Activated naive CD4-positive, alpha-beta T cell treated with anti-CD3 and anti-CD28 coated beads for 36 hours (primary cell): Measurements from ENCODE around the gene CORO2A. TPM values are rescaled to one million over a fixed set of nuclear protein-coding genes. Genes with fewer than 3 reads are reported as not detected.

ENCODE experiments used
- CTCF ChIA-PET: fragments of 350-600 bp; sonication (Branson Sonifier 250); formaldehyde crosslinking; loops from one replicate; lab custom pipeline; 2021; ENCODE audit warnings: antibody characterized with exemption; lab: Charles Lee
- DNase-seq: peaks from one replicate; pipeline ENCODE4 v3.0.0-alpha.2; 2020
- H3K27ac Mint-ChIP-seq: one replicate; pipeline ENCODE4 v1.8.0; 2021; ENCODE audit warnings: mild to moderate bottlenecking, mixed read lengths
- H3K27me3 Mint-ChIP-seq: one replicate; pipeline ENCODE4 v1.8.0; 2021; ENCODE audit warnings: low read depth, mixed read lengths
- H3K36me3 Mint-ChIP-seq: one replicate; pipeline ENCODE4 v1.8.0; 2021; ENCODE audit warnings: low read depth, mixed read lengths
- H3K4me1 Mint-ChIP-seq: one replicate; pipeline ENCODE4 v1.8.0; 2021; ENCODE audit warnings: low read depth, mixed read lengths
- H3K4me3 Mint-ChIP-seq: one replicate; pipeline ENCODE4 v1.8.0; 2021; ENCODE audit warnings: mild to moderate bottlenecking, moderate library complexity, mixed read lengths
- H3K9me3 Mint-ChIP-seq: one replicate; pipeline ENCODE4 v1.8.0; 2021; ENCODE audit warnings: mixed read lengths
- intact Hi-C: fragments of 100-400 bp; cut with micrococcal nuclease; formaldehyde crosslinking; loops from one replicate; pipeline ENCODE4 v1.15.1; 2023
- total RNA-seq, 2 experiments: library from RNA; stranded (reverse); gene quantifications; one replicate each; pipeline ENCODE4 v1.2.3, GENCODE V29; 2021

CORO2A gene
- total RNA-seq, 2 experiments from 2014 or later, result 8.1 to 8.2 TPM

GRCh38 chr9:98229620-98230019, 37.2 kb upstream of the CORO2A start:
- H3K4me3 Mint-ChIP-seq, result no peak overlapping the region
- no peaks in the 10 kb centered on the region for H3K27me3 Mint-ChIP-seq
- no peaks in the 10 kb centered on the region for H3K9me3 Mint-ChIP-seq
- peaks cover 2% of the 10 kb centered on the region for H3K36me3 Mint-ChIP-seq
- no peak overlapping the region for H3K27ac Mint-ChIP-seq
- H3K4me1 Mint-ChIP-seq, result no peaks in the 10 kb centered on the region
- CTCF ChIA-PET, result interaction anchor here (1.0 to 1.4 kb wide), 2 partner anchors 12 to 27 kb away, joined by 3 to 4 read pairs; no protein-coding TSS in a partner anchor
- DNase-seq, result no peak
- intact Hi-C loops, result no loop called here

DNA sequence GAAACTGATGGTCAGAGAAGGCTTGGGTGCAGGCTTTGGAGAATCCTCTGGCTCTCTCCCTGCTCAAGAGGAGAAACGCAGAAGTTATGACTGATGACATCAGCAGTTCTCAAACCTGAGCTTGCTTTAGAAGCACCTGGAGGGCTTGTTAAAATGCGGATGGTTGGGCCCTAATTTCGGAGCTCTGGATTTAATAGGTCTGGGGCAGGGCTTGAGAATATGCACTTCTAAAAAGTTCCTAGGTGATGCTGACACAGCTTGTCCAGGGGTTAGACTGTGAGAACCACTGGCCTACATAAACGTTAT, 36.6 kb upstream of the CORO2A start:
- intact Hi-C loops, result no loop called here
- CTCF ChIA-PET, result interaction anchor here (1.0 to 1.7 kb wide), 2 partner anchors 26 to 340 kb away, joined by 4 to 5 read pairs; no protein-coding TSS in a partner anchor

GRCh38 chr9:98228392-98229089, 36.1 kb upstream of the CORO2A start:
- intact Hi-C loops, result no loop called here
- Mint-ChIP-seq H3K9me3 (no peaks in the 10 kb centered on the region), H3K36me3 (peaks cover 2% of the 10 kb centered on the region), H3K4me3 (no peak overlapping the region), H3K27me3 (no peaks in the 10 kb centered on the region), H3K27ac (no peak overlapping the region), H3K4me1 (no peaks in the 10 kb centered on the region)
- DNase-seq, result no peak
- CTCF ChIA-PET, result interaction anchor here (1.7 kb wide), 1 partner anchor 339 kb away, joined by 5 read pairs; no protein-coding TSS in a partner anchor

More for the DNA sequence above, 36.6 kb upstream of the CORO2A start:
- Mint-ChIP-seq H3K27me3 (no peaks in the 10 kb centered on the region), H3K27ac (no peak overlapping the region), H3K4me3 (no peak overlapping the region), H3K36me3 (peaks cover 2% of the 10 kb centered on the region), H3K4me1 (no peaks in the 10 kb centered on the region), H3K9me3 (no peaks in the 10 kb centered on the region)
- no peak for DNase-seq

GRCh38 chr9:98227883-98228282, 35.4 kb upstream of the CORO2A start:
- CTCF ChIA-PET, result interaction anchor here (1.7 kb wide), 1 partner anchor 339 kb away, joined by 5 read pairs; no protein-coding TSS in a partner anchor
- H3K4me1 Mint-ChIP-seq, result no peaks in the 10 kb centered on the region
- intact Hi-C loops, result no loop called here
- no peaks in the 10 kb centered on the region for H3K9me3 Mint-ChIP-seq
- no peak for DNase-seq
- no peaks in the 10 kb centered on the region for H3K27me3 Mint-ChIP-seq
- H3K36me3 Mint-ChIP-seq, result peaks cover 2% of the 10 kb centered on the region
- no peak overlapping the region for H3K27ac Mint-ChIP-seq
- no peak overlapping the region for H3K4me3 Mint-ChIP-seq

- CTCF ChIA-PET, result no interaction called here
These were observed 34.5 kb upstream of the CORO2A start for GRCh38 chr9:98226957-98227356.

DNA sequence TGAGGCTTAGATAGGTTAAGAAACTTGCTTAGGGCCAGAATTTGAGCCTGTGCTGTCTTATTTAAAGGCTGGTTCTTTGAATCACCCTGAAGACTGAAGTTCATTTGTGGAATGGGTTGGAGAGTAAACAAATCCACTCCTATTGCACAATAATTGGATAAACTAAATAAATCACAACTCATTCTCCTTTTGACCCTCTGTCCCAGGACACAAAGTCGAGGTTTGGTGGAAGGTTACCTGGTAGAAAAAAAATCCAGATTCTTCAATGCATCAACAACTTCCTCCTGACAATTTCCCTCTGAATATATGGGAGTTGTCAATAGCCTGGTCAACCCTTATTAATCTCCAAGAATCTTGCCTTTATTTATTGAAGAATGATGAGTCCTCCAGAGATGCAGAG, 34.1 kb upstream of the CORO2A start:
- intact Hi-C loops, result no loop called here
- no peak for DNase-seq
- Mint-ChIP-seq H3K9me3 (no peaks in the 10 kb centered on the region), H3K27ac (no peak overlapping the region), H3K36me3 (peaks cover 4% of the 10 kb centered on the region), H3K4me3 (no peak overlapping the region), H3K4me1 (no peaks in the 10 kb centered on the region), H3K27me3 (no peaks in the 10 kb centered on the region)
- CTCF ChIA-PET, result no interaction called here

More at GRCh38 chr9:98226957-98227356, 34.5 kb upstream of the CORO2A start:
- H3K27ac Mint-ChIP-seq, result no peak overlapping the region
- H3K27me3 Mint-ChIP-seq, result no peaks in the 10 kb centered on the region
- intact Hi-C loops, result no loop called here
- no peaks in the 10 kb centered on the region for H3K4me1 Mint-ChIP-seq
- no peak overlapping the region for H3K4me3 Mint-ChIP-seq
- peaks cover 4% of the 10 kb centered on the region for H3K36me3 Mint-ChIP-seq
- DNase-seq, result no peak
- H3K9me3 Mint-ChIP-seq, result no peaks in the 10 kb centered on the region

DNA sequence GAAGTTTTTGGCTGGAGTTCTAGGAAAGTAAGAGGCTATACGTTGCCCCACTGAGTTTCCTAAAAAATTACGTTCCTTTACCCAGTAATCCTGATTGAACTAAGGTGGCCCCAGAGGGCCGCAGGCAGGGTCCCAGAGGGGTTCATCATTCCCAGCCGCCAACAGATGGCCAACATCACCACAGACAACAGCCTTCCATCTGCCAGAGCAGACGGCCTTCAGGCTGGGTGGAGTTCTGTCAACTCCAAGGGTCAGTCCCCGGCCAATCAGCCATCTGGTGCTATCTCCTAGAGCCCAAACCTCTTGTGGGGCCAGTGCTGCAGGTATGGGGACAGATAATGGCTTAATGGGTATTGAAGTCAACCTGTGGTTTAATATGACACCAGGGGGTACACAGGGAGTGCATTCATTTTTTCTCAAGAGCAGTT, 32.6 kb upstream of the CORO2A start:
- Mint-ChIP-seq H3K27ac (no peak overlapping the region), H3K4me3 (no peak overlapping the region), H3K27me3 (no peaks in the 10 kb centered on the region), H3K4me1 (no peaks in the 10 kb centered on the region), H3K36me3 (peaks cover 3% of the 10 kb centered on the region), H3K9me3 (no peaks in the 10 kb centered on the region)
- DNase-seq, result no peak
- intact Hi-C loops, result no loop called here
- CTCF ChIA-PET, result no interaction called here

GRCh38 chr9:98222885-98223691, 30.7 kb upstream of the CORO2A start:
- no peak overlapping the region for H3K27ac Mint-ChIP-seq
- no peaks in the 10 kb centered on the region for H3K27me3 Mint-ChIP-seq
- peaks cover 9% of the 10 kb centered on the region for H3K36me3 Mint-ChIP-seq
- no peak for DNase-seq
- intact Hi-C loops, result no loop called here
- no peak overlapping the region for H3K4me3 Mint-ChIP-seq
- CTCF ChIA-PET, result no interaction called here
- no peaks in the 10 kb centered on the region for H3K4me1 Mint-ChIP-seq
- no peaks in the 10 kb centered on the region for H3K9me3 Mint-ChIP-seq

GRCh38 chr9:98220911-98221310, 28.5 kb upstream of the CORO2A start:
- Mint-ChIP-seq H3K27ac (no peak overlapping the region), H3K27me3 (no peaks in the 10 kb centered on the region), H3K4me1 (no peaks in the 10 kb centered on the region), H3K4me3 (no peak overlapping the region), H3K9me3 (no peaks in the 10 kb centered on the region), H3K36me3 (peaks cover 9% of the 10 kb centered on the region)
- intact Hi-C loops, result no loop called here
- CTCF ChIA-PET, result interaction anchor here (0.7 to 1.5 kb wide), 2 partner anchors 50 to 331 kb away, joined by 3 read pairs; no protein-coding TSS in a partner anchor
- DNase-seq, result no peak

DNA sequence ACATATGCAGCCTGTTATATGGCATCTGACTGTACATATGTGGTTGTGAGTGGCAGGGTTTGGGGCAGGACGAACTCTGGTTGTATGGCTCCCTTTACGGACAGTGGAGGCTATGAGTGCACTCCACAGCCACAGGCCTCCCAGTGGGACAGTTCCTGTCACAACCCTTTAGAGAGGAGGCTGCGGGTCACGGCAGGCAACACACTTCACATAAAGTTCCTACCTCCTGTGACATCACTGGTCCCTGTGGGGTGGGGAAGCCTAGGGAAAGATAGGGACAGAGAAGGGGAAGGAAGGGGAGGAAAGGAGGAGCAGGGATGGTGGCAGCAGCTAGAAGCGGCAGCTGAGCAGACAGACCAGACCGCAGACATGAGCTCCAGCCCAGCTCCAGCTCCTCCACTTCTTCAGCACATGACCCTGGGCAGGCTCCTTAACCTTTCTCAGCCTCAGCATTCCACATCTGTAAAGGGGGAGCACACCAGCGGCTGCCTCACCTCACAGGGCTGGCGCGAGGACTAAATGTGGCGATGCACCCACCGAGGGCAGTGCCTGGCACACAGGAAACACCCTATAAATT, 27.4 kb upstream of the CORO2A start:
- H3K27ac Mint-ChIP-seq, result no peak overlapping the region
- H3K36me3 Mint-ChIP-seq, result peaks cover 9% of the 10 kb centered on the region
- CTCF ChIA-PET, result no interaction called here

DNA sequence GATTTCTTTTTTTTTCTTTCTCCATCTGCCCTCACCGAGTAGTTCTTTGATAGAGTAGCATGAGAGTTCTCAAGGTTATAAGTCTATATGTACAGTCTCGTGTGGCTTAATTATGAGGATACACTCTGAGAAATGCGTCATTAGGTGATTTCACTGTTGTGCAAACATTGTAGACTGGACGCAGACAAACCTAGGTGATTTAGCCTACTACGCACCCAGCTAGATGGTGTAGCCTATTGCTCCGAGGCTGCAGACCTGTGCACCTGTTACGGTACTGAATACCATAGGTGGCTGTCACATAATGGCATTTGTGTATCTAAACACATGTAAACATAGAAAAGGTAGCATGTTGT, 26.9 kb upstream of the CORO2A start:
- CTCF ChIA-PET, result interaction anchor here (0.7 kb wide), 1 partner anchor 40 kb away, joined by 3 read pairs; no protein-coding TSS in a partner anchor
- intact Hi-C loops, result no loop called here

More for the DNA sequence above, 27.4 kb upstream of the CORO2A start:
- H3K4me1 Mint-ChIP-seq, result no peaks in the 10 kb centered on the region
- intact Hi-C loops, result no loop called here
- no peaks in the 10 kb centered on the region for H3K9me3 Mint-ChIP-seq
- H3K4me3 Mint-ChIP-seq, result no peak overlapping the region
- H3K27me3 Mint-ChIP-seq, result no peaks in the 10 kb centered on the region
- no peak for DNase-seq

DNA sequence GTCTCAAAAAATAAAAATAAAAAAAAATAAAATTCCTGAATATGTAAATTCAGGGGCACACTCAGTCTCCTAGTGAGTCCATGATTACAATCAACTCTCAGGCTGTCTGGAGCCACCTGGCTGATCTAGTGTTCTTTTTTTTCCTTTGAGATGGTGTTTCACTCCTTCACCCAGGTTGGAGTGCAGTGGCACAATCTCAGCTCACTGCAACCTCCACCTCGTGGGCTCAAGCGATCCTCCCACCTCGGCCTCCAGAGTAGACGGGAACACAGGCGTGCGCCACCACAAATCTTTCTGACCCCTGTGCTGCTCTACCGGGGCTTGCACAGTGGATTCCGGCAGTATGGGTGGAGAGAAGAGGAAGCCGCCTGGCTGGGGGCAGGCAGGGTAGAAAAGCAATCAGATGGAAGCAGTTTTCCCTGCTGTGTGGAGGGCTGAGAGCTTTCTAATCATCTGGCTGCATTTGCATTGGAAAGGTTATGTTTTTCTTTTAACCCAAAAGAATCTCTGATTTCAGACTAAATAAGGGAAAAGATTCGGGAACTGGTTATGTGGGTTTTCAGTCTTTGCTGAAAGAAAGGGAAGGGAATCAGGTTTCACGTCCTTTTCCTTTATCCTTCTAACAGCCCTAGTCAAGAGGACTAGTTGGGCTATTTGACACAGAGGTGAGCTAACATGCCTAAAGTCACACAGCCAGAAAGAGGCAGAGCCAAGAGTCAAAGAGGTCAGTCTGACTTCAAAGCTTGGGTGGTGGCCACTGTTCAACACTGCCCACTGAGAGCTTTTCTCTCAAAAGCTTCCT, 26.3 kb upstream of the CORO2A start:
- DNase-seq, result no peak
- Mint-ChIP-seq H3K27me3 (no peaks in the 10 kb centered on the region), H3K9me3 (no peaks in the 10 kb centered on the region), H3K36me3 (peaks cover 9% of the 10 kb centered on the region), H3K27ac (no peak overlapping the region), H3K4me3 (no peak overlapping the region), H3K4me1 (no peaks in the 10 kb centered on the region)
- CTCF ChIA-PET, result interaction anchor here (0.7 kb wide), 1 partner anchor 41 kb away, joined by 3 read pairs; no protein-coding TSS in a partner anchor
- intact Hi-C loops, result no loop called here

More for the DNA sequence above, 26.9 kb upstream of the CORO2A start:
- no peak for DNase-seq
- no peaks in the 10 kb centered on the region for H3K4me1 Mint-ChIP-seq
- H3K4me3 Mint-ChIP-seq, result no peak overlapping the region
- H3K27ac Mint-ChIP-seq, result no peak overlapping the region
- H3K36me3 Mint-ChIP-seq, result peaks cover 9% of the 10 kb centered on the region
- H3K9me3 Mint-ChIP-seq, result no peaks in the 10 kb centered on the region
- no peaks in the 10 kb centered on the region for H3K27me3 Mint-ChIP-seq
